Body of pancreas (tissue), 4 donors: ENCODE measurements around the gene FADS1.

Source experiments
- CTCF ChIP-seq, 7 experiments: fragments of 450-650 bp in 4 of 7; fragments of 200-600 bp in 3 of 7; sonication (generic) in 3 of 7; IDR thresholded peaks; one replicate each; pipeline ENCODE4 v1.5.1; 2016 to 2019; ENCODE audit warnings: antibody characterized with exemption in 7 of 7
- POLR2A ChIP-seq, 3 donors: fragments of 450-650 bp; IDR thresholded peaks; one replicate each; pipeline ENCODE4 v1.6.1; 2016; ENCODE audit warnings: antibody characterized with exemption in 3 of 3, mild to moderate bottlenecking in 2 of 3

DNA sequence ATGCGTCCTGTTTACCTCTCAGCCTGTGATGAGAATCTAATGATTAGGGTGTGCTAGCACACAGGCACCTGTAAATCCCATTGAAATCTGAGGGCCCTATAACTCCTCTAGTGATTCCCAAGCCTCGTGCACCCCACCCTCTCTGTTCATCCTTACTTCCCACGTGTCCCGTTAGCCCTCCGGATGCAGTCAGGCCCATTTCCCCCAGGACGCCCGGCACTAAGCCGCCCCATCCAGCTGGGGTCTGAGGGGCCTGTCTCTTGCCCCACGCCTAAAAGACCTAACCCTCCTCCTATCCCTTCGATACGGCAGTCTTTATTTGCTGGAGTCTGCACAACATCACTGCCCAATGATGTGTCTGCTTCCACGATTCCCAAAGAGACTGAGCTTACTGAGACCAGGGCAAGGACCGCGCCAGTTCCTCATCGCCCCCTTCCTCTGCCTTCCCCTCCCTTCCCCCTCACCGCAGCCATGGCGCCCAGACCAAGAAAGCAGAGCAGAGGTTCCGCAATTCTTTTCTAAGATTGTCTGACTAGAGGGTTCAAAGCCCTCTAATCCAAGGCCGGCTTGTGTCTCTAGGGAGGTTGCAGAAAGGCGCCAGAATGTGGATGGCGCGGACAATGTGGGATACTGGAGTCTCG lies 10.2 kb upstream of the FADS1 start:
- no peak for TF ChIP-seq CTCF (IDR thresholded peaks at IDR 0.05)
- TF ChIP-seq POLR2A (IDR thresholded peaks at IDR 0.05): no peak
